Transverse colon (tissue), 4 donors: Measurements from ENCODE around the gene TARS2. TPM values are rescaled to one million over a fixed set of nuclear protein-coding genes. Genes with fewer than 3 reads are reported as not detected.

Experiments used
- DNase-seq: peaks from one replicate; pipeline ENCODE4 v3.0.0-alpha.2; 2019
- H3K27ac ChIP-seq, 4 donors: fragments of 200-600 bp; sonication (generic); 2 replicates each; pipeline ENCODE4 v1.5.1; 2016 to 2018; ENCODE audit warnings: inconsistent platforms in 4 of 4
- H3K27me3 ChIP-seq: fragments of 200-600 bp; sonication (generic); 2 replicates; pipeline ENCODE4 v1.5.1; 2017; ENCODE audit warnings: inconsistent platforms
- H3K36me3 ChIP-seq, 4 donors: fragments of 200-600 bp; sonication (generic); 2 replicates each; pipeline ENCODE4 v1.5.1; 2017 to 2019; ENCODE audit warnings: inconsistent platforms in 4 of 4
- H3K4me1 ChIP-seq, 4 donors: fragments of 200-600 bp; sonication (generic); 2 replicates each; pipeline ENCODE4 v1.5.1; 2017 to 2020; ENCODE audit warnings: inconsistent platforms in 4 of 4
- H3K4me3 ChIP-seq, 4 donors: fragments of 200-600 bp; sonication (generic); 1 replicate in 1 of 4; 2 replicates in 3 of 4; pipeline versions ENCODE4 v1.5.1 to v1.6.1; 2017 to 2019; ENCODE audit warnings: inconsistent platforms in 4 of 4
- H3K9me3 ChIP-seq, 2 donors: fragments of 200-600 bp; sonication (generic); 2 replicates each; pipeline ENCODE4 v1.5.1; 2017 to 2019; ENCODE audit warnings: inconsistent platforms in 2 of 2
- CTCF ChIP-seq, 5 experiments: fragments of 200-600 bp in 3 of 5; fragments of 450-650 bp in 2 of 5; sonication (generic) in 3 of 5; IDR thresholded peaks; 1 replicate in 2 of 5; 2 replicates in 3 of 5; pipeline ENCODE4 v1.5.1; 2016 to 2017; ENCODE audit warnings: antibody characterized with exemption in 5 of 5, inconsistent platforms in 3 of 5, mild to moderate bottlenecking in 2 of 5, moderate library complexity in 1 of 5
- EP300 ChIP-seq: sonication (generic); formaldehyde crosslinking; IDR thresholded peaks from one replicate; pipeline ENCODE4 v1.6.1; 2017; ENCODE audit warnings: antibody characterized with exemption, low read depth
- POLR2A ChIP-seq: fragments of 450-650 bp; IDR thresholded peaks from one replicate; pipeline ENCODE4 v1.6.1; 2016; ENCODE audit warnings: antibody characterized with exemption, mild to moderate bottlenecking, moderate library complexity
- POLR2AphosphoS5 ChIP-seq, 3 donors: sonication (generic); formaldehyde crosslinking; IDR thresholded peaks; one replicate each; pipeline ENCODE4 v1.6.1; 2016; ENCODE audit warnings: antibody characterized with exemption in 3 of 3
- WGBS, 2 donors: methylation state at CpG; one replicate each; pipeline ENCODE4 v1.1.5; 2018; ENCODE audit warnings: low coverage in 1 of 2; 5-methylcytosine and 5-hydroxymethylcytosine counted together
- in situ Hi-C, 4 donors: fragments of 200-750 bp; cut with MboI; loops; one replicate each; pipeline versions ENCODE4 v1.15.0 to v1.15.1; 2017; ENCODE audit warnings: low sequenced_read_pairs in 3 of 4, low pct_ligation_motif_present in 1 of 4, low pct_unique_long_range_greater_than_20kb in 1 of 4
- intact Hi-C: fragments of 100-400 bp; cut with DNase I; formaldehyde crosslinking; loops from one replicate; pipeline ENCODE4 v1.15.1; 2023; ENCODE audit warnings: low total_unique reads
- total RNA-seq, 4 donors: library from RNA; depleted of rRNA; stranded (reverse); fragments of >200 nt; gene quantifications; one replicate each; pipeline ENCODE4 v1.1.0, GENCODE V29; 2016

Gene TARS2
- total RNA-seq, 4 donors from 2014 or later, result 2.8 to 22.7 (median 9.0) TPM

GRCh38 chr1:150536836-150537731 is 49.9 kb downstream of the TARS2 start:
- TF ChIP-seq CTCF (IDR thresholded peaks at IDR 0.05) (no peak), POLR2AphosphoS5 (IDR thresholded peaks at IDR 0.05) (no peak), EP300 (no peak), POLR2A (no peak)
- no peak overlapping the region for H3K4me3 ChIP-seq
- 89% methylated on average over 12 of the region's 12 CpGs; no CpG with 5 or more reads in 1 of the 2 donors for WGBS, 2 donors
- H3K27me3 ChIP-seq, result no peaks in the 10 kb centered on the region
- intact Hi-C loops (loop anchor here (10.0 kb wide), 1 partner anchor 52 kb away; the partner anchor contains the start of gene TARS2), in situ Hi-C loops (loop anchor here in 3 of 4 donors (10.0 kb wide), 2 partner anchors 52 to 72 kb away; partner anchors contain the start of gene TARS2 (in 1 of the 3))
- peaks cover 0 to 32% (median 14%) of the 10 kb centered on the region in 4 donors for H3K4me1 ChIP-seq
- no peak for DNase-seq
- no peaks in the 10 kb centered on the region for H3K9me3 ChIP-seq
- peak overlapping the region in 2 of 4 donors; percentile 66 to 67 for H3K27ac ChIP-seq
- no peaks in the 10 kb centered on the region for H3K36me3 ChIP-seq

DNA sequence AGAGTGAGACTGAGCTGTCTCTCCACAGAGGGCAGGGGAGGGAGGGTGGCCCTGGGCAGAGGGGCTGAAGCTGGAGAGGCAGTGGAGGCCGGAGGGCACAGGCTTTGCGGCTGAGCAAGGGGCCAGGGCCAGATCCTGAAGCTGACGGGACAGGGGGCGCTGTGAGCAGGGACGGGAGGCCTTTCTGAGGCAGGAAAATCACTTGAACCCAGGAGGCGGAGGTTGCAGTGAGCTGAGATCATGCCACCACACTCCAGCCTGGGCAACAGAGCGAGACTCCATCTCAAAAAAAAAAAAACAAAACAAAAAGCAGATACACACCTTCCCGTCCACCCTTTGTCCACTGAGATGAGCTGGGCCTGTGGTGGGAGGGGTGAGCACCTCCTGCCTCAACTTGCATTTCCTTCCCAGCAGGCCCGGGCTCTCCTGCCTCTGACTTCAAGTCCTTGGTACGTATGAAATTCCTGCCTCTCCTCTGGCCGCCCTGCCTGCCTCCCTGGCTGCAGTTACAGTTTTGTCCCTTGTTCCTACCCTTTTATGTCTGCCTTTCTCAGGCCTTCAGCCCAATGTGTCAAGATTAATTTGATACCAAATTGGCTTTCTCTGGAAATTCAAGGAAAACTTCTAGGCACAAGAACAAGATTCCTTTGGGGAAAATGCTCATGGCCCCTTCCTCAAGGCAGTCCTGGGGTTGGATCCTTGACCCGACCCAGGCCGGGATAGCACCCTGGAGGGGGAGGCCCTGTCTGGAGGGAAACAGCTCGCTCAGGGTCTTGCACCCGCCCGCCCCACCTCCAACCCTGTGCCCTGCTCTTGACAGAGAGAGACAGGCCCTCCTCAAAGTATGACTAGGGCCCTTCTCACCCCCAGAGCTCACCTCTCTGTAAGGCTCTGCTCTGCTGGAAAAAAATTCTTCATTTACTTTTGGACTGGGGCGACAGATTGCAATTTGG is 50.8 kb downstream of the TARS2 start:
- DNase-seq, result no peak
- H3K36me3 ChIP-seq, result no peaks in the 10 kb centered on the region
- peaks cover 0 to 23% (median 6%) of the 10 kb centered on the region in 4 donors for H3K4me1 ChIP-seq
- peak overlapping the region in 2 of 4 donors; percentile 66 to 67 for H3K27ac ChIP-seq
- in situ Hi-C loops (loop anchor here in 3 of 4 donors (10.0 kb wide), 2 partner anchors 53 to 73 kb away; partner anchors contain the start of gene TARS2 (in 1 of the 3)), intact Hi-C loops (loop anchor here (10.0 kb wide), 1 partner anchor 53 kb away; the partner anchor contains the start of gene TARS2)
- H3K27me3 ChIP-seq, result no peaks in the 10 kb centered on the region
- no peak overlapping the region for H3K4me3 ChIP-seq
- 84 to 100% methylated on average over 1 to 17 of the region's 17 CpGs for WGBS, 2 donors
- H3K9me3 ChIP-seq, result no peaks in the 10 kb centered on the region
- TF ChIP-seq POLR2AphosphoS5 (IDR thresholded peaks at IDR 0.05) (no peak), POLR2A (no peak), EP300 (no peak), CTCF (IDR thresholded peaks at IDR 0.05) (no peak)

GRCh38 chr1:150543500-150544143 is 56.4 kb downstream of the TARS2 start:
- in situ Hi-C loops, result no loop called here
- peak; percentile 43 for DNase-seq

GRCh38 chr1:150544204-150544603 is 57.0 kb downstream of the TARS2 start:
- intact Hi-C loops, result no loop called here
- H3K36me3 ChIP-seq, result no peaks in the 10 kb centered on the region
- in situ Hi-C loops, result no loop called here
- no peaks in the 10 kb centered on the region for H3K9me3 ChIP-seq
- H3K4me1 ChIP-seq, result peaks cover 0 to 11% (median 9%) of the 10 kb centered on the region in 4 donors
- H3K4me3 ChIP-seq, result no peak overlapping the region
- no peak for DNase-seq
- H3K27ac ChIP-seq, result peak overlapping the region; percentile 12 to 55 (median 33)
- TF ChIP-seq CTCF (IDR thresholded peaks at IDR 0.05) (no peak), POLR2A (no peak), EP300 (no peak), POLR2AphosphoS5 (IDR thresholded peaks at IDR 0.05) (no peak)
- WGBS, 2 donors, result 42 to 53% methylated on average over 3 of the region's 3 CpGs
- H3K27me3 ChIP-seq, result no peaks in the 10 kb centered on the region

More at GRCh38 chr1:150543500-150544143, 56.4 kb downstream of the TARS2 start:
- intact Hi-C loops, result no loop called here
- H3K4me1 ChIP-seq, result peaks cover 0 to 9% (median 8%) of the 10 kb centered on the region in 4 donors
- no peaks in the 10 kb centered on the region for H3K27me3 ChIP-seq
- H3K4me3 ChIP-seq, result no peak overlapping the region
- no peaks in the 10 kb centered on the region for H3K9me3 ChIP-seq
- TF ChIP-seq POLR2A (no peak), POLR2AphosphoS5 (IDR thresholded peaks at IDR 0.05) (peak in 1 of 3 donors; percentile 46)
- 70 to 82% methylated on average over 11 to 13 of the region's 13 CpGs for WGBS, 2 donors
- H3K27ac ChIP-seq, result peak overlapping the region; percentile 12 to 55 (median 36)
- H3K36me3 ChIP-seq, result no peaks in the 10 kb centered on the region
